Measurements from ENCODE around the gene DEFB123. TPM values are rescaled to one million over a fixed set of nuclear protein-coding genes. Genes with fewer than 3 reads are reported as not detected.

The DEFB123 gene
- total RNA-seq, 1 donor, result not detected

DNA sequence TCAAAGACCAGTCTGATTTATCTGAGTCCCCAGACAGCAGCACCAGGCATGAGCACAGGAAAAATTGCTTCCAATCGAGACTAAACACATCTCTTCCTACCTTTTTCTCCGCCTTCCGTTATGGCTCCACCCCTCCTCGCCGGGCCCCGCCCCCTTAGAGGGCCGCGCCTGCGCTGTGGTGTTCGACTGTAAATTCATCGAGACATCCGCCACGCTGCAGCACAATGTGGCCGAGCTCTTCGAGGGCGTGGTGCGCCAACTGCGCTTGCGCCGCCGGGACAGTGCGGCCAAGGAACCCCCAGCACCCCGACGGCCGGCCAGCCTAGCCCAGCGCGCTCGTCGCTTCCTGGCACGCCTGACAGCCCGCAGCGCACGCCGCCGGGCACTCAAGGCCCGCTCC is 43.6 kb downstream of the DEFB123 start:
- TF ChIP-seq, protein P1, sequence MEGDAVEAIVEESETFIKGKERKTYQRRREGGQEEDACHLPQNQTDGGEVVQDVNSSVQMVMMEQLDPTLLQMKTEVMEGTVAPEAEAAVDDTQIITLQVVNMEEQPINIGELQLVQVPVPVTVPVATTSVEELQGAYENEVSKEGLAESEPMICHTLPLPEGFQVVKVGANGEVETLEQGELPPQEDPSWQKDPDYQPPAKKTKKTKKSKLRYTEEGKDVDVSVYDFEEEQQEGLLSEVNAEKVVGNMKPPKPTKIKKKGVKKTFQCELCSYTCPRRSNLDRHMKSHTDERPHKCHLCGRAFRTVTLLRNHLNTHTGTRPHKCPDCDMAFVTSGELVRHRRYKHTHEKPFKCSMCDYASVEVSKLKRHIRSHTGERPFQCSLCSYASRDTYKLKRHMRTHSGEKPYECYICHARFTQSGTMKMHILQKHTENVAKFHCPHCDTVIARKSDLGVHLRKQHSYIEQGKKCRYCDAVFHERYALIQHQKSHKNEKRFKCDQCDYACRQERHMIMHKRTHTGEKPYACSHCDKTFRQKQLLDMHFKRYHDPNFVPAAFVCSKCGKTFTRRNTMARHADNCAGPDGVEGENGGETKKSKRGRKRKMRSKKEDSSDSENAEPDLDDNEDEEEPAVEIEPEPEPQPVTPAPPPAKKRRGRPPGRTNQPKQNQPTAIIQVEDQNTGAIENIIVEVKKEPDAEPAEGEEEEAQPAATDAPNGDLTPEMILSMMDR (IDR thresholded peaks at IDR 0.05; ENCODE audit: insufficient read depth, low read length), result no peak
- no peak overlapping the region for H3K4me3 ChIP-seq (ENCODE audit: low read depth, low read length)
- DNase-seq (ENCODE audit: low read depth), result no peak

DNA sequence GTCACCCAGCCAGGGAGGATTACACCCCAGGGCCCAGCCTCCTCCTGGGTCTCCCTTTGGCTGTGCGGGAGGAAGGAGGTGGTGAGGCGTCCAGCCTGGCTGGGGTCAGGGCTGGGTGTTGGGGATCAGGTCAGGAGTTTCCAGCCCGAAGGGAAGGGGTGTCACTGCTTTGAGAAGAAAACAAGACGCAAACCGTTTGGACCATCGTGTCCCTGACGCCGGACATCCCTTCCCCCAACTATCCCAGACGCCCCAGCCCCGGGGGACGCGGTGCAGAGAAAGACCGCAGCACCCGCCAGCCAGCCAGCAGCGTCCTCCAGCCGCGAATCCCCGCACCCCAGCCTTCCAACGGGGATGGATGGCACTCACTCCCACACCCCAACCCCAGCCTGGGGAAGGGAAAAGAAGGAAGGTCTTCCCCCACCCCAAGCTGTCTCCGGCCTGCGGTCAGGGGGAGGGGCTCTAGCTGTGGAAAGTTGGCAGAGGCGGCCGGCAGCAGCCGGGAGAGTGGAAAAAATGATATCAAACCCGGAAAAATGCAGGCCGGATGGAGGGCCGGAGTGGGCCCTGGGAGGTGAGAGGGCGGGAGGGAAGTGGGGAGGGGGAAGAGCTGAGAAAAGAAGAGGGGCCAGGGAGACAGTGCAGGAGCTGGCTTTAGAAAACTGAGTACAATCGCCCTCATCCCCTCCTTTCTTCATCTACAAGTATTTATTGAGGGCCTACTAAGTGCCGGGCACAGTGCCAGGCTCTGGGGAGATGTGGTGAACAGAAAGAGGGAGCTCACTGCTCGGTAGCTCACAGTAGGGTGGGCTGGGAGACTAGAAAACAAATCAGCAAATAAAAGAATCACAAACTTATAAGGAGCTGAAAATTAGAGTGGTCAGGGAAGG is 45.3 kb downstream of the DEFB123 start:
- TF ChIP-seq, protein P1 (IDR thresholded peaks at IDR 0.05; ENCODE audit: insufficient read depth, low read length), result no peak
- DNase-seq (ENCODE audit: low read depth), result peak; percentile 54
- peak overlapping the region; percentile 25 for H3K4me3 ChIP-seq (ENCODE audit: low read depth, low read length)

DNA sequence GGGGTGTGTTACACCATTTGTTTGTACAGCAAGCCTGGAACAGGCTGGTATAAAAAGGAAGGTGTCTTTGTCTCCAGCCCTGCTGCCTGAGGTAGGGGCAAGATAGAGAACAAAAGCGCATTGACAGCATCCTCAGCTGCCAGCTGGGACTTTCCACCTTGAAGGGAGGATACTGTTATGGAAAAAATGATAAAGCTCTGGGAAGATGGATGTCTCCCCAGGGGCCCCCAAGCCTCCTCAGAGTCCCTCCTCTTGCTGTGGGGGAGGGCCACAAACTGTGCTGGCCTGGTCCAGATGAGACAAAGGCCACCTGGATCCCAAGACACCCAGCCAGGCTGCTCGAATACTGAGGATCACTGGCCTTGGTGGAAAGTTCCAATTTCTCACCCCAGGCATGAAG is 47.7 kb downstream of the DEFB123 start:
- H3K4me3 ChIP-seq (ENCODE audit: low read depth, low read length), result no peak overlapping the region

DNA sequence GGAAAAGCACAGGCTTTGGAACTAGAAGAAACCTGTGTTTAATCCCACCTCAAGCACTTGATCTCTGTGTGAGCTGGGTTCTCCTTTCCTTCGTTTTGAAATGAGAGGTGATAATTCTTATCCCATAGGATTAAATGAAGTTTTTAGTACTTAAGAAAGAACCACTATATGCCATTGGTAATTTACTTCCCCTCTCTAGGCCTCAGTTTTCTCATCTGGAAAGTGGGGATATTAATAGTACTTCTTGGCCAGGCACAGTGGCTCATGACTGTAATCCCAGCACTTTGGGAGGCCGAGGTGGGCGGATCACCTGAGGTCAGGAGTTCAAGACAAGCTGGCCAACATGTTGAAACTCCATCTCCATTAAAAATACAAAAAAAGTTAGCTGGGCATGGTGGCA is 48.7 kb downstream of the DEFB123 start:
- TF ChIP-seq, protein P1 (IDR thresholded peaks at IDR 0.05; ENCODE audit: insufficient read depth, low read length), result no peak
- DNase-seq (ENCODE audit: low read depth), result no peak
- H3K4me3 ChIP-seq (ENCODE audit: low read depth, low read length), result no peak overlapping the region

More for the DNA sequence above, 47.7 kb downstream of the DEFB123 start:
- DNase-seq (ENCODE audit: low read depth), result no peak
- TF ChIP-seq, protein P1 (IDR thresholded peaks at IDR 0.05; ENCODE audit: insufficient read depth, low read length), result no peak

DNA sequence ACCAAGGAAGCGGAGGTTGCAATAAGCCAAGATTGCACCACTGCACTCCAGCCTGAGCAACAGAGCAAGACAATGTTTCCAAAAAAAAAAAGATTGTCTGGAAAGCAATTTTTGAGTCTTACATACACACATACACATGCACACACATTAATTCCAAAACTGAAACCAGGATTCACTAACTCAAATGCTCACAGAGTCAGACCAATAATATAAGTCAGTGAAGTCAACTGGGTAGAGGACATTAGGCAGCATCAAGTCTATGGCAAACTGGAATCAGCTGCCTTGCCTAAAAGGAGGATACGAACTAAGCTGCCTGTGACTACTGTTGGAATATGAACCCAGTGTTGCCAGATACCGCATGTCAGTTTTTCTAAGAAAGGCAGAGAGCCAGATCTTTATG is 50.3 kb downstream of the DEFB123 start:
- H3K4me3 ChIP-seq (ENCODE audit: low read depth, low read length), result no peak overlapping the region
- TF ChIP-seq, protein P1 (IDR thresholded peaks at IDR 0.05; ENCODE audit: insufficient read depth, low read length), result no peak
- DNase-seq (ENCODE audit: low read depth), result no peak

DNA sequence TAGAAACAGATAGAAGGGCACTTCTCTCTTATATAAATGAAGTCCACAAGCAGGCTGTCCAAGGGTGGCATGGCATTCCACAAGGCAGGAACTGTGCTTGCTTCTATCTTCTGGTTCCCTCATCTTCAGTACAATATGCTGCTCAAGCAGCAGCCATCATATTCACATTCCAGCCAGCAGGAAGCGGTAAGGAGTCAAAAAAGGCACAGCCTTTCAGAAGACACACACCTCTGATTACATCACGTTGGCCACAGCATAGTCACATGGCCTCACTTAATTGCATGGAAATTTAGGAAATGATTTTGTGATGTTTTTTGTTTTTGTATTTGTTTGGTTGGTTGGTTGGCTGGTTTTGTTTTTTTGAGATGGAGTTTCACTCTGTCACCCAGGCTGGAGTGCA is 53.7 kb downstream of the DEFB123 start:
- H3K4me3 ChIP-seq (ENCODE audit: low read depth, low read length), result no peak overlapping the region
- TF ChIP-seq, protein P1 (IDR thresholded peaks at IDR 0.05; ENCODE audit: insufficient read depth, low read length), result peak; percentile 55
- DNase-seq (ENCODE audit: low read depth), result peak; percentile 55
